Endothelial cell of umbilical vein (primary cell): ENCODE measurements around the gene PVR. TPM values are rescaled to one million over a fixed set of nuclear protein-coding genes. Genes with fewer than 3 reads are reported as not detected.

Experiments
- BruUV-seq: library from RNA; stranded (reverse); fragments of 400-500 nt; replicated peaks from 2 replicates; lab custom pipeline; 2021; lab: Mats Ljungman, UMichigan
- CTCF ChIA-PET: fragments of 300-600, 350-600 bp; sonication (Branson Sonifier 250); formaldehyde crosslinking; loops from one replicate; lab custom pipeline; 2021; ENCODE audit warnings: antibody characterized with exemption, inconsistent platforms; lab: Charles Lee
- POLR2A ChIA-PET: fragments of 300-600, 350-600 bp; sonication (Branson Sonifier 250); formaldehyde crosslinking; loops from one replicate; lab custom pipeline; 2021; ENCODE audit warnings: antibody characterized with exemption, inconsistent platforms; lab: Charles Lee
- DNase-seq: peaks from one replicate; pipeline ENCODE4 v3.0.0-alpha.2; 2011; ENCODE audit warnings: low read depth, low spot score
- FAIRE-seq: peaks from 2 replicates; lab custom pipeline; 2011; peaks lifted over from hg19 to GRCh38; lab: Jason Lieb, UNC
- H2AFZ ChIP-seq: 2 replicates; pipeline ENCODE4 v1.6.0; 2012; ENCODE audit warnings: low read depth, low read length, control low read depth, inconsistent platforms
- H3K27ac ChIP-seq: 2 replicates; pipeline ENCODE4 v1.5.1; 2011; ENCODE audit warnings: low read depth, mild to moderate bottlenecking, control low read depth, low read length, moderate library complexity; ENCODE audit not compliant: insufficient read depth
- H3K27me3 ChIP-seq, 2 experiments: 2 replicates each; pipeline versions ENCODE4 v1.6.0 to v1.6.1; 2011; ENCODE audit warnings: low read length in 2 of 2, mixed read lengths in 1 of 2; ENCODE audit not compliant: control insufficient read depth in 2 of 2, insufficient read depth in 2 of 2
- H3K36me3 ChIP-seq, 2 experiments: 2 replicates in 1 of 2; 3 replicates in 1 of 2; pipeline ENCODE4 v1.5.1; 2011; ENCODE audit warnings: low read length in 2 of 2, mild to moderate bottlenecking in 1 of 2, moderate library complexity in 1 of 2; ENCODE audit not compliant: control insufficient read depth in 2 of 2, insufficient read depth in 2 of 2; ENCODE audit errors: extremely low read depth in 1 of 2
- H3K4me1 ChIP-seq: 3 replicates; pipeline ENCODE4 v1.5.1; 2011; ENCODE audit warnings: mild to moderate bottlenecking, low read length; ENCODE audit not compliant: control insufficient read depth, insufficient read depth; ENCODE audit errors: extremely low read depth
- H3K4me2 ChIP-seq: 2 replicates; pipeline ENCODE4 v1.6.1; 2011; ENCODE audit warnings: low read length, control low read depth, mixed read lengths; ENCODE audit not compliant: insufficient read depth
- H3K4me3 ChIP-seq, 3 experiments: fragments of 200-600 bp in 1 of 3; sonication (generic), shearing (Covaris generic) in 1 of 3; replicated peaks in 1 of 3; 2 replicates each; pipeline ENCODE4 v1.5.1; 2011 to 2016; ENCODE audit warnings: control low read depth in 3 of 3, low read length in 3 of 3, mild to moderate bottlenecking in 2 of 3, inconsistent platforms in 1 of 3, low read depth in 1 of 3, moderate library complexity in 1 of 3; ENCODE audit not compliant: insufficient read depth in 1 of 3
- H3K79me2 ChIP-seq: 2 replicates; pipeline ENCODE4 v1.6.0; 2012; ENCODE audit warnings: low read length, inconsistent platforms; ENCODE audit not compliant: control insufficient read depth, insufficient read depth
- H3K9ac ChIP-seq: replicated peaks from 2 replicates; pipeline ENCODE3; 2011; ENCODE audit warnings: low read length, control low read depth; ENCODE audit not compliant: insufficient read depth; ENCODE audit errors: extremely low read depth
- H3K9me1 ChIP-seq: replicated peaks from 3 replicates; pipeline ENCODE4 v1.6.0; 2011; ENCODE audit warnings: mild to moderate bottlenecking, low read length; ENCODE audit not compliant: control insufficient read depth, insufficient read depth; ENCODE audit errors: extremely low read depth
- H3K9me3 ChIP-seq: replicated peaks from 2 replicates; pipeline ENCODE4 v1.5.1; 2012; ENCODE audit warnings: low read length, inconsistent platforms; ENCODE audit not compliant: control insufficient read depth, insufficient read depth
- H4K20me1 ChIP-seq: replicated peaks from 2 replicates; pipeline ENCODE3; 2011; ENCODE audit warnings: mild to moderate bottlenecking, low read length; ENCODE audit not compliant: control insufficient read depth, insufficient read depth; ENCODE audit errors: extremely low read depth
- CTCF ChIP-seq, 2 donors: IDR thresholded peaks; 1 replicate in 1 of 2; 2 replicates in 1 of 2; pipeline ENCODE4 v1.5.1; 2011; ENCODE audit warnings: low read length in 2 of 2, mild to moderate bottlenecking in 2 of 2, moderate library complexity in 2 of 2, control low read depth in 1 of 2, inconsistent platforms in 1 of 2, low read depth in 1 of 2; ENCODE audit not compliant: insufficient read depth in 1 of 2; ENCODE audit errors: extremely low read depth in 1 of 2
- EZH2 ChIP-seq: IDR thresholded peaks from 2 replicates; pipeline ENCODE4 v1.6.1; 2012; ENCODE audit warnings: borderline replicate concordance, low read depth, mild to moderate bottlenecking, moderate library complexity, low read length, inconsistent platforms; ENCODE audit not compliant: severe bottlenecking
- FOS ChIP-seq: IDR thresholded peaks from 2 replicates; pipeline ENCODE4 v1.6.1; 2011; ENCODE audit warnings: mild to moderate bottlenecking, low read length, moderate library complexity, borderline replicate concordance; ENCODE audit not compliant: insufficient read depth
- GATA2 ChIP-seq: IDR thresholded peaks from 2 replicates; pipeline ENCODE4 v1.7.0; 2011; ENCODE audit warnings: low read depth, mild to moderate bottlenecking, moderate library complexity, mixed read lengths, low read length; ENCODE audit not compliant: insufficient read length, insufficient read depth
- JUN ChIP-seq: IDR thresholded peaks from 2 replicates; pipeline ENCODE4 v1.6.1; 2011; ENCODE audit warnings: borderline replicate concordance, low read depth; ENCODE audit not compliant: insufficient read length, insufficient read depth
- MAX ChIP-seq: IDR thresholded peaks from 2 replicates; pipeline ENCODE4 v1.6.1; 2011; ENCODE audit not compliant: insufficient read depth, insufficient read length
- MYC ChIP-seq: IDR thresholded peaks from one replicate; pipeline ENCODE4 v1.6.1; 2011; ENCODE audit warnings: mild to moderate bottlenecking, low read depth, low read length
- POLR2A ChIP-seq: IDR thresholded peaks from 2 replicates; pipeline ENCODE4 v1.6.1; 2012; ENCODE audit warnings: low read depth, mild to moderate bottlenecking, control low read depth, low read length
- POLR2AphosphoS5 ChIP-seq: IDR thresholded peaks from 2 replicates; pipeline ENCODE4 v1.6.1; 2012; ENCODE audit warnings: low read depth, mild to moderate bottlenecking, control low read depth, low read length, moderate library complexity; ENCODE audit not compliant: insufficient read depth
- dilution Hi-C: fragments of 300-500 bp; cut with MboI; formaldehyde crosslinking; loops from one replicate; pipeline ENCODE4 v1.15.0; 2019; ENCODE audit warnings: low sequenced_read_pairs; ENCODE audit not compliant: extremely low pct_ligation_motif_present
- intact Hi-C: fragments of 100-400 bp; cut with micrococcal nuclease; formaldehyde crosslinking; loops from one replicate; pipeline ENCODE4 v1.10.0; 2022
- polyA plus RNA-seq, 4 experiments: library from polyadenylated mRNA; depleted of rRNA in 3 of 4; stranded (reverse) in 3 of 4; unstranded in 1 of 4; fragments of >200 nt; gene quantifications; 2 replicates each; pipeline versions ENCODE4 v1.2.1 to v1.2.3, GENCODE V29; 2011 to 2012; ENCODE audit warnings: missing spikeins in 1 of 4
- total RNA-seq: library from RNA; stranded (reverse); gene quantifications from 2 replicates; pipeline ENCODE4 v1.2.3, GENCODE V29; 2021

Gene PVR
- total and polyA plus RNA-seq, 2 donors (not counting 3 experiments of a cell fraction or from before 2014, with no cell fraction given): 133 to 226 TPM

- no peak overlapping the region for H3K4me2 ChIP-seq
- H2AFZ ChIP-seq: no peak overlapping the region
- no peaks in the 10 kb centered on the region for H3K27me3 ChIP-seq
- H3K27ac ChIP-seq: no peak overlapping the region
- FAIRE-seq (no peak), DNase-seq (no peak)
- intact Hi-C loops (loop anchor here (2.0 kb wide), 1 partner anchor 15 kb away; no protein-coding TSS in a partner anchor), dilution Hi-C loops (no loop called here)
- ChIA-PET CTCF (interaction anchor here (0.9 to 1.2 kb wide), 4 partner anchors 15 to 71 kb away, joined by 3 to 8 read pairs (median 4); no protein-coding TSS in a partner anchor), POLR2A (no interaction called here)
- H3K9me3 ChIP-seq: no peaks in the 10 kb centered on the region
- H3K9ac ChIP-seq: no peak overlapping the region
- BruUV-seq: no TSS peak
- H3K4me3 ChIP-seq: no peak overlapping the region
- H3K4me1 ChIP-seq: peaks cover 21% of the 10 kb centered on the region
- H3K36me3 ChIP-seq: peaks cover 0 to 5% of the 10 kb centered on the region in 2 experiments
- H3K79me2 ChIP-seq: peaks cover 25% of the 10 kb centered on the region
- TF ChIP-seq JUN (no peak), FOS (no peak), EZH2 (no peak), CTCF (IDR thresholded peaks at IDR 0.05; ENCODE audit: extremely low read depth in 1 of 2, insufficient read depth in 1 of 2, low read depth in 1 of 2, low read length in 2 of 2) (no peak), MAX (no peak), POLR2A (no peak), MYC (no peak), GATA2 (no peak), POLR2AphosphoS5 (no peak)
- no peaks in the 10 kb centered on the region for H3K9me1 ChIP-seq
- no peaks in the 10 kb centered on the region for H4K20me1 ChIP-seq
Observed at GRCh38 chr19:44641501-44642265, 2.0 kb upstream of the PVR start.
